Thoracic aorta (tissue), 2 donors: Measurements from ENCODE around the gene ZNF280C. TPM values are rescaled to one million over a fixed set of nuclear protein-coding genes. Genes with fewer than 3 reads are reported as not detected.
A peak's percentile ranks its signal among the peaks of the same experiment; 100 is the strongest.

Experiments used
- ATAC-seq: fragments of 150-250 bp; one replicate; pipeline ENCODE4 v1.8.0; 2017; ENCODE audit warnings: low read depth; ENCODE audit not compliant: insufficient number of reproducible peaks, low FRiP score
- DNase-seq: peaks from one replicate; pipeline ENCODE4 v3.0.0-alpha.2; 2020; ENCODE audit warnings: low spot score
- H3K27ac ChIP-seq, 2 donors: fragments of 200-600 bp; sonication (generic); 1 replicate in 1 of 2; 2 replicates in 1 of 2; pipeline ENCODE4 v1.5.1; 2016; ENCODE audit warnings: mild to moderate bottlenecking in 2 of 2, moderate library complexity in 2 of 2
- H3K27me3 ChIP-seq: fragments of 200-600 bp; sonication (generic); replicated peaks from 2 replicates; pipeline ENCODE4 v1.6.0; 2016; ENCODE audit warnings: mild to moderate bottlenecking; ENCODE audit not compliant: insufficient read depth
- H3K36me3 ChIP-seq: fragments of 200-600 bp; sonication (generic); one replicate; pipeline ENCODE4 v1.5.1; 2016
- H3K4me1 ChIP-seq, 2 donors: fragments of 200-600 bp; sonication (generic); 1 replicate in 1 of 2; 2 replicates in 1 of 2; pipeline versions ENCODE4 v1.5.1 to v1.6.0; 2016; ENCODE audit warnings: low read depth in 2 of 2, mild to moderate bottlenecking in 1 of 2; ENCODE audit not compliant: control insufficient read depth in 1 of 2
- H3K4me3 ChIP-seq: fragments of 200-600 bp; sonication (generic); 2 replicates; pipeline ENCODE4 v1.5.1; 2016; ENCODE audit warnings: mild to moderate bottlenecking
- H3K9me3 ChIP-seq: fragments of 200-600 bp; sonication (generic); 2 replicates; pipeline ENCODE4 v1.5.1; 2016
- total RNA-seq, 2 donors: library from RNA; depleted of rRNA; stranded (reverse); fragments of >200 nt; gene quantifications; one replicate each; pipeline versions ENCODE4 v1.1.0 to v1.2.3, GENCODE V29; 2016
- TF ChIP-seq, protein P1 (sequence below): fragments of 200-600 bp; sonication (generic); IDR thresholded peaks from one replicate; pipeline ENCODE4 v1.5.1; 2019; ENCODE audit warnings: antibody characterized with exemption

The ZNF280C gene
- total RNA-seq, 2 donors from 2014 or later = 2.7 to 4.0 TPM

DNA sequence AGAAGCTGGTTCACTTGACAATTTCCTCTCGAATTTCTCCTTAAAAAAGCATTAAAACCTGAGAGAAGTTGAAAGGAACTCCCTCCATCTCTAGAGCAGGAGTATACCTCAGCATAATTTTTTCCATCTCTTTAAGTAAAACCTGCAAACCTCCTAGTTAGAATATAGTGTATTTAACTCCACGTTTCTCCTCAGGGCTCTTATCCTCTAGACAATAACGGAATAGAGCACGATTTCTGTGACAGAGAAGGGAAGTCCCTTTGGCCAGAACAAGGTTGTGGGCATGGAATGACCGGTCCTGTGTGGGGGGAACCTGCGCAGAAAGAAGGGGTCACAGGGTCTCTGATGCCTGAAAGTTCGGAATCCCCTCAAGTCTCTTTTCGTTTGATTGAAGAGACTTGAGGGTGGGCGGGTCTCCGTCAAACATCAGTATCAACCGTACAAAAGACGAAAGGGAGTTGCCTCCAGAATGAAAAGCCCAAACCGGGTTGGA is 697 bp downstream of the ZNF280C start:
- Histone ChIP-seq H3K27me3 (no peaks in the 10 kb centered on the region), H3K9me3 (no peaks in the 10 kb centered on the region), H3K36me3 (no peaks in the 10 kb centered on the region), H3K4me1 (peaks cover 0 to 7% of the 10 kb centered on the region in 2 donors), H3K27ac (peak overlapping the region; percentile 84 to 88), H3K4me3 (peak overlapping the region; percentile 86)
- DNase-seq = no peak
- ATAC-seq = no peak
- TF ChIP-seq, protein P1, sequence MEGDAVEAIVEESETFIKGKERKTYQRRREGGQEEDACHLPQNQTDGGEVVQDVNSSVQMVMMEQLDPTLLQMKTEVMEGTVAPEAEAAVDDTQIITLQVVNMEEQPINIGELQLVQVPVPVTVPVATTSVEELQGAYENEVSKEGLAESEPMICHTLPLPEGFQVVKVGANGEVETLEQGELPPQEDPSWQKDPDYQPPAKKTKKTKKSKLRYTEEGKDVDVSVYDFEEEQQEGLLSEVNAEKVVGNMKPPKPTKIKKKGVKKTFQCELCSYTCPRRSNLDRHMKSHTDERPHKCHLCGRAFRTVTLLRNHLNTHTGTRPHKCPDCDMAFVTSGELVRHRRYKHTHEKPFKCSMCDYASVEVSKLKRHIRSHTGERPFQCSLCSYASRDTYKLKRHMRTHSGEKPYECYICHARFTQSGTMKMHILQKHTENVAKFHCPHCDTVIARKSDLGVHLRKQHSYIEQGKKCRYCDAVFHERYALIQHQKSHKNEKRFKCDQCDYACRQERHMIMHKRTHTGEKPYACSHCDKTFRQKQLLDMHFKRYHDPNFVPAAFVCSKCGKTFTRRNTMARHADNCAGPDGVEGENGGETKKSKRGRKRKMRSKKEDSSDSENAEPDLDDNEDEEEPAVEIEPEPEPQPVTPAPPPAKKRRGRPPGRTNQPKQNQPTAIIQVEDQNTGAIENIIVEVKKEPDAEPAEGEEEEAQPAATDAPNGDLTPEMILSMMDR = no peak

DNA sequence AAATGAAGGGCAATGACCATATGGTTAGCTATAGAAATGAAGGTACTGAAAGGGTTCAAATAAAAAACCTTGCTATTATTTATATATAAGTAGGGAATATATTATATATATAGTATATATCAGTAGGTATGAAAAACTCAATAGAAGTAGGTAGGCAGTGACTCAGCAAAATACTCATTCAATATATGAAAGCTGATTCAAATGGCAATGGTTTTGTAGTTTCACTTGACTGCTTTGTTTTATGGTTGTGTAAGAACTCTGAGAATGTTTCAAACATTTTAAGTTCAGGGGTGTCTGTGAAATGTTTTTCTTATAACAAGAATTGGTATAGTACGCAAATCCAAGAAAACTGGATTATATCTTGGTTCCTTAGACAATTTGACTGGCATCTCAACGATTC is 4.1 kb downstream of the ZNF280C start:
- DNase-seq (no peak), ATAC-seq (no peak)
- H3K27me3 ChIP-seq = no peaks in the 10 kb centered on the region
- no peak overlapping the region for H3K27ac ChIP-seq
- no peaks in the 10 kb centered on the region for H3K36me3 ChIP-seq
- H3K9me3 ChIP-seq = no peaks in the 10 kb centered on the region
- peaks cover 0 to 7% of the 10 kb centered on the region in 2 donors for H3K4me1 ChIP-seq
- TF ChIP-seq, protein P1 = no peak
- no peak overlapping the region for H3K4me3 ChIP-seq

DNA sequence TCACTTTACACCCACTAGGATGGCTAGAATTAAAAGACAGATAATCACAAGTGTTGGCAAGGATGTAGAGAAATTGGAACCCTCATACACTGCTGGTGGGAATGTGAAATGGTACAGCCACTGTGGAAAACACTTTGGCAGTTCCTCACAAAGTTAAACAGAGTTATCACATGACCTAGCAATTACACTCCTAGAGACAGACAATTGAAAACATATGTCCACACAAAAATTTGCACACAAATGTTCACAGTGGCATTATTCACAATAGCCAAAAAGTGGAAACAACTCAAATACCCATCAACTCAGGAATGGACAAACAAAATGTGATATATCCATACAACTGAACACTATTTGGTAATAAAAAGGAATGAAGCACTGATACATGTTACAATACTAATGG is 5.7 kb downstream of the ZNF280C start:
- no peak overlapping the region for H3K4me3 ChIP-seq

DNA sequence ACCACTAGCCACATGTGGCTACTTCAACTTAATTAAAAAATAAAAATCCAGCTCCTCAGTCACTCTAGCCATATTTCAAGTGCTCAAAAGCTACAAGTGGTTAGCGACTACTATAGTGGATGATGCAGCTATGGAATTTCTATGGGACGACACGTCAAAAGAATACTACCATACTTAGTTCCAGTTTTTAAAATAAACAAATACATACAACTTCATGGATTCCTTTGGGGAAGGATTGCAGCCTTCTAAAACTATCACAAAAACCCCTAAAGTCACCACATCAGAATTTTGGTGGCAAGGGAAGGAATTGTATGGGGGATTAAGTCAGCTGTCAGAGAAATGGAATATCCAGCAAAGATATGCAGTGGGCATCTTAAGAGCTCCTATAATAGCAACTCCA is 6.5 kb downstream of the ZNF280C start:
- no peaks in the 10 kb centered on the region for H3K27me3 ChIP-seq
- H3K4me1 ChIP-seq = peaks cover 0 to 1% of the 10 kb centered on the region in 2 donors
- H3K9me3 ChIP-seq = no peaks in the 10 kb centered on the region
- no peak overlapping the region for H3K27ac ChIP-seq
- ATAC-seq (no peak), DNase-seq (no peak)
- no peak overlapping the region for H3K4me3 ChIP-seq
- H3K36me3 ChIP-seq = no peaks in the 10 kb centered on the region
- TF ChIP-seq, protein P1 = no peak

More for the DNA sequence above, 5.7 kb downstream of the ZNF280C start:
- Histone ChIP-seq H3K9me3 (no peaks in the 10 kb centered on the region), H3K36me3 (no peaks in the 10 kb centered on the region), H3K27ac (no peak overlapping the region), H3K27me3 (no peaks in the 10 kb centered on the region), H3K4me1 (peaks cover 0 to 7% of the 10 kb centered on the region in 2 donors)
- ATAC-seq (no peak), DNase-seq (no peak)
- TF ChIP-seq, protein P1 = no peak

DNA sequence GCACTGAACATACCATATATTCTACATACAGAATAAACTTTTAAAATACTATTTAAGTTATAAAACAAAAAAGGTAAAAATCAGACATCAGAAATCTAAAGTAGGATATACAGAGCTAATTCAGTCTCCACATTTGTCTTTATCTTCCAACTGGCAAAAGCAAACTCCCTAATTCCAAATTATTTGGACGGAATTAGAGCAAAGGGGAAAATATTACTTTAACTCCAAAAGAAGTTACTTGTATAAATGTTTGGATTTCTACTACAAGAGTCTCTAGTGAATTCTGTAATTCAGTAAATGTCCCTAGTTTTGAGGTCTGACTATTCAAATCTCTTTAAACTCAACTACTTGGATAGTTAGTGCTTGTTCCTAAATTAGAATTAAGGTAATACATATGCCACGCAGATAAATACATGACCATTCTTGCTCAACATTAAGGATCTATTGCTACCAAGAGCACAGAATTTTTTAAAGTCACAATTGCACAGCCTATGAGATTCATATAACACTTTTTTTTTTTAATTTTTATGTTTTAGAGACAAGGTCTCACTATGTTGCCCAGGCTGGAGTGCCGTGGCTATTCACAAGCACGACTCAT is 7.3 kb downstream of the ZNF280C start:
- H3K27me3 ChIP-seq = no peaks in the 10 kb centered on the region
- H3K27ac ChIP-seq = no peak overlapping the region
- DNase-seq = no peak
- ATAC-seq = no peak
- TF ChIP-seq, protein P1 = no peak
- no peaks in the 10 kb centered on the region for H3K9me3 ChIP-seq
- H3K36me3 ChIP-seq = no peaks in the 10 kb centered on the region
- H3K4me1 ChIP-seq = no peaks in the 10 kb centered on the region
- no peak overlapping the region for H3K4me3 ChIP-seq
